CD1c-positive myeloid dendritic cell (primary cell): Measurements from ENCODE around the gene ASB11.
"Not testable (repeated sequence)": the region's sequence is repeated elsewhere in the genome, so short reads cannot be mapped to it uniquely, and the experiment has no call there.

Experiments used
- DNase-seq: peaks from one replicate; pipeline ENCODE4 v3.0.0-alpha.2; 2016; ENCODE audit errors: extremely low spot score

Gene ASB11

DNA sequence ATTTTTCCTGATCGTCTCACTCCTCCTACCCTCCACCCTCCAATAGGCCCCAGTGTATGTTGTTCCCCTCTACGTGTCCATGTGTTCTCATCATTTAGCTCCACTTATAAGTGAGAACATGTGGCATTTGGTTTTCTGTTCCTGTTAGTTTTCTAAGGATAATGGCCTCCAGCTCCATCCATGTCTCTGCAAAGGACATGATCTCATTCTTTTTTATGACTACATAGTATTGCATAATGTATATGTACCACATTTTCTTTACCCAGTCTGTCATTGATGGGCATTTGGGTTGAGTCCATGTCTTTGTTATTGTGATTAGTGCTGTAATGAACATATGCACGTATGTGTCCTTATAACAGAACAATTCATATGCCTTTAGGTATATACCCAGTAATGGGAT lies 9.5 kb downstream of the ASB11 start:
- DNase-seq, result not testable (repeated sequence)

DNA sequence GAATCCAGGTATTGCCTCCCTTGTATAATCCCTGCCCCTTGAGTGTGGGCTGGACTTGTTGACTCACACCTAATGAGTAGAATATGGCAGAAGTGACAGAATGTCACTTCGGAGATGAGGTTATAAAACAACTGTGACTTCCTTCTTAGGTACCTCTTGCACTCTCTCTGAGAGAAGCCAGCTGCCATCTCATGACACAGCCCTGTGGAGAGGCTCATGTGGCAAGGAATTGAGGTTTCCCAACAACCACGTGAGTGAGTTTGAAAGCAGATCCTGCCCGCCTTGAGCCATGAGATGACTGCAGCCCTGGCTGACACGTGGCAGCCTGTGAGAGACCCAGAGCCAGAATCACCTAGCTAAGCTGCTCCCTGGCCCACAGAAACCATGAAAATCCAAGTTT lies 13.5 kb downstream of the ASB11 start:
- DNase-seq, result peak; percentile 72

DNA sequence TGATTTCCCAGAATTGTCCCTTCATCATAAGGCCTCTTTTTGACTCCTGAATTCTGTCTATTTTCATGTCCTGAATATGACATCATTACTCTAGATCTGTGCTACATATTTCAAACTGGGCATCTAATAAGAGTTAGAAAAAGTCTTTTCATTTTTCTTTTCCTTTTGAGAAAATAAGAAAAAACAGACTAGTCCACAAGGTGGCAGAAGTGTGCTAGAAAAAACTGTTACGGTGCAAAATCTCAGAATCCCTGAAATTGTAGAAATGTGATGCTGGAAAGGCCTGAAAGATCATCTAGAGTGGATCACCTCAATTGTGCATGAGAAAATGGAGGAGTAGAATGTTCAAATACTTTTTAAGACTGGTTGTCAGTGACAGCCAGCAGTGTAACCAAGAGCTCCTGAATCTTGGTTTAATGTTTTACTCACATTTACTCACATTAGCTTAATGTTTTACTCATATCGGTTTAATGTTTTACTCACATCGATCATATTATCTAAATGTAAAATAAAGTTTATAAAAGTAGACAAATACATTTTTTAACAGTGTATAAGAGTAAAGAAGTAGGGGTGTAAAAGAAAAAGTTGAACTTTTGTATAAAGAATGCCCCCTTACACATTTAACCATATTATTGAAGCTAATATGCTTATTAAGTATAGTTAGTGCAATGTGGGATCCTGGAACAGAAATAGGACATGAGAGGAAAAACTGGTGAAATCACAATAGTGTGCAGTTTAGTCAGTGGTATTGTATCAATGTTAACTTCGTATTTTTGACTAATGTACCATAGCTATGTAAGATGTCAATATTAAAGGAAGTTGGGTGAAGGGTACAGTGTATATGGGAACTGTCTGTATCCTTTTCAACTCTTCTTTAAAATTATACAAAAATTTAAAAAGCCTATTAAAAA lies 15.2 kb downstream of the ASB11 start:
- DNase-seq, result peak; percentile 27

DNA sequence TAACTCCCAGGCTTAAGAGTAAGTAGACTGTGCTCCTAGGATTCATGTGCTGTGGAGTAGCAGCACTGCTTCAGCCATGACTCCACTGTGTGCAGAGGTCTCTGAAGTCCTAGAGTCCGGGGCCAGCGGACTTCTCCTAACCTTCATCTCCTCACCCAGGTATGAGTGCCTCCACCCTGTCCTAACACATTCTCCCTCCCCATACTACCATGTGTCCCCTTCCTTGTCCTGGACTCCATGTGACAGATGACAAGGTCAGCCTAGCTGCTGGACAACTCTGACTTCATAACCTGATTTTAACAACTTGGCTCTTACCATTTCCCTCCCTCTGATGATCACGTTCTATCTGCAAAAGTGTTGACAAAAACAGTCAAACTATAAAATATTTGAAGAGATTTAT lies 16.7 kb downstream of the ASB11 start:
- DNase-seq, result no peak

DNA sequence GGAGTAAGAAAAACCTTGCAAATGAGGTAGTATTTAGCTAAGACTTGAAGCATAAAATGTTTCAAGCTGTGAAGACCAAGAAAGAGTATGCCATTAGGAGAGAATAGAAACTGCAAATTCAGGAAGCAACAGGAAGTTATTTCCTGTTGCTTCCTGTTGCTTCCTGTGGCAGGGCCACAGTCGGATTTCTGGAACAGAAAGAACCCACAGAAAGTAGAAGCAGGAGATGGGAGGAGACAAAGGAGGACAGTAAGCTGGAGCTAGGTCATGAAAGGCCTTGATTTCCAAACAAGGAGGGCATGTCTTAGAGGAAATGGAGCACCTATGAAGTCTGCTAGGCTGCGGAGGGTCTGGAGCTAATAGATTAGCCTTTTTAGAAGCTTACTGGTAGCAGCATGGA lies 17.2 kb downstream of the ASB11 start:
- no peak for DNase-seq

DNA sequence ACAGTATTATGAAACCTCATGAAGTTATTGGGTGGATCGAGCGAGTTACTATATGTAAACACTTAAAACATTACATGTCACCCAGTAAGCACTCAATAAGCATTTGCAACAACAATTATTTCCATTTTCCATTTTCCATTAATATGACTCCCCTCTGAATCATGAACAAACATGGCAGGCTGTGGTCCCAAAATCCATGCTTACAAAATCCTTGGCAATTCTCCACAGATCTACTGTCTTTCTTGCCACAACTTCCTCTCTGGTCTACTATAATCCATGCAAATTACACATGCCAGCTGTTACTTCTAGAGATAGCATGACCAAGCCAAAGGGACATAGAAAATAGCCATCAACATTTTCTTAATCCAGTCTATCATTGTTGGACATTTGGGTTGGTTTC lies 22.0 kb downstream of the ASB11 start:
- DNase-seq, result no peak

DNA sequence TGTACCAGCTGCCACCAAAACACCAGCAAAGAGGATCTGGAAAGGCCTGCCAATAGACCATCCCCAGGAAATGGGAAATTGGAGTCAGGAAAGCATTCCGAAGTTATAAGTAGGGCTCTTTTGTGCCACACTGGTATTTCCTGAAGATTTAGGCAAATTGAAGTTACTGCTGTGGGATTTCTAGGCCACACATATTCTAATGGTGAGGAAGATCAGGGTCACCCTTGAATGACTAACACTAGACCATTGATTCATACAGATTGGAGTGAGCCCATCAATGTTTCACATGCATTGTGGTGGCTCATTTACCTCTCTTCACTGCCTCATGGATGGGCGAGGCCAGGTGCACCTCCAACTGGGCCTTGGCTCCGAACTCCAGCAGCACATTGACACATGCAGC lies 22.6 kb downstream of the ASB11 start:
- no peak for DNase-seq

DNA sequence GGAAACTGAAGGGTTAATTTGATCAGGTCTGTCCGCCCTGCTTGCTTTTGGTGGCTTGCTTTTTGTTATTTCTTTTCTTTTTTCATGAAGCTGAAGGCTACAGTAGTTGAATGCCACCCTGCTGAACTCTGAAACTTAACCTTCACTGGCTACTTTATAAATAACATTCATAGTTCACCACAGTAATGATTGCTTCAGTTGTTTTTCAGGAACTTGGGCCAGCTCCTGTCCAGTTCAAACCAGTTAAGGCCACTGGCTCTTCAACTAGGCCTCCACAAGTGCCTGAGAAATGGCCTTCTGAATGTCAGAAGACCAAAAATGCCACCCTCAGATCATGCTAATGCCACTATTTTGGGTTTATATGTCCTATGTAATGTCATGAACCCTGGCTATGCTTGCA lies 37.8 kb downstream of the ASB11 start:
- no peak for DNase-seq

DNA sequence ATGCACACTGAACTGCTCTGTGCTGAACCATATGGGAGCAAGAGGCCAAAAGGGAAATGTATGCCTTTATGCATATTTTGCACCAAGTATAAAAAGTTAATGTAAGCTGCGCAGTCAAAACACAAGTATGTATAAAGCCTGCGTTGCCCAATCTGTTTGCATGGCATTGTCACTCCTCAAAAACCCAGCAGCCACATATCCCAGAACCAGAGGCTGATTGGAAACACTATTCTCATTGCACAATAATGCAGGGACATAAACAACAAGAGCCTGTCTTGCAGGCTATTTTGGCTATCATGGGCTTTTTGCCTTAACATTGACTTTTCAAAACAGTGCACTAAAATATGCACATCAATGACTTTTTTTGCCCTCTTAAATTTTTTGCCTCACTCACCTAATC lies 40.5 kb downstream of the ASB11 start:
- DNase-seq, result no peak

DNA sequence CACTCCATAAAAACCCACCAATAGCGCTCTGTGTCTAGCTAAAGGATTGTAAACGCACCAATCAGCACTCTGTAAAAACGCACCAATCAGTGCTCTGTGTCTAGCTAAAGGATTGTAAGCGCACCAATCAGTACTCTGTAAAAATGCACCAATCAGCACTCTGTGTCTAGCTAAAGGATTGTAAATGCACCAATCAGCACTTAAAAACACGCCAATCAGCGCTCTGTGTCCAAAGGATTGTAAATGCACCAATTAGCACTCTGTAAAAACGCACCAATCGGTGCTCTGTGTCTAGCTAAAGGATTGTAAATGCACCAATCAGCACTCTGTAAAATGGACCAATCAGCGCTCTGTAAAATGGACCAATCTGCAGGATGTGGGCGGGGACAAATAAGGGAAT lies 42.2 kb downstream of the ASB11 start:
- not testable (repeated sequence) for DNase-seq

DNA sequence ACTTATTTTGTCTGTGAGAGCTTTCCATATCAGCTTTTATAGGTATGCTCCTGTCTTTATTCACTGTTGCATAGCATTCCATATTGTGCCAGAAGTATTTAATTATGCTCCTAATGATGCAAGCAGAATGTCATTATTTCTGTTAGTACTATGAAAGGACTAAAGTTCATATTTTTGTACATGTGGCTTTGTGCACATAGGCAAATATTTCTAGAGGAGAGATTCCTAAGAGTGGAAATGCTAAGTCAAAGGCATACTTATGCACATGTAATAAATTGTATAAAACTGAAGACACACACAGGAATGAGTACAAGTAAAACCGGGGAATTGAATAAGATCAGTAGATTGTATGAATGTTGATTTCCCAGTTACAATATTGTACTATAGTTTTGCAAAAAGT lies 43.7 kb downstream of the ASB11 start:
- DNase-seq, result no peak

DNA sequence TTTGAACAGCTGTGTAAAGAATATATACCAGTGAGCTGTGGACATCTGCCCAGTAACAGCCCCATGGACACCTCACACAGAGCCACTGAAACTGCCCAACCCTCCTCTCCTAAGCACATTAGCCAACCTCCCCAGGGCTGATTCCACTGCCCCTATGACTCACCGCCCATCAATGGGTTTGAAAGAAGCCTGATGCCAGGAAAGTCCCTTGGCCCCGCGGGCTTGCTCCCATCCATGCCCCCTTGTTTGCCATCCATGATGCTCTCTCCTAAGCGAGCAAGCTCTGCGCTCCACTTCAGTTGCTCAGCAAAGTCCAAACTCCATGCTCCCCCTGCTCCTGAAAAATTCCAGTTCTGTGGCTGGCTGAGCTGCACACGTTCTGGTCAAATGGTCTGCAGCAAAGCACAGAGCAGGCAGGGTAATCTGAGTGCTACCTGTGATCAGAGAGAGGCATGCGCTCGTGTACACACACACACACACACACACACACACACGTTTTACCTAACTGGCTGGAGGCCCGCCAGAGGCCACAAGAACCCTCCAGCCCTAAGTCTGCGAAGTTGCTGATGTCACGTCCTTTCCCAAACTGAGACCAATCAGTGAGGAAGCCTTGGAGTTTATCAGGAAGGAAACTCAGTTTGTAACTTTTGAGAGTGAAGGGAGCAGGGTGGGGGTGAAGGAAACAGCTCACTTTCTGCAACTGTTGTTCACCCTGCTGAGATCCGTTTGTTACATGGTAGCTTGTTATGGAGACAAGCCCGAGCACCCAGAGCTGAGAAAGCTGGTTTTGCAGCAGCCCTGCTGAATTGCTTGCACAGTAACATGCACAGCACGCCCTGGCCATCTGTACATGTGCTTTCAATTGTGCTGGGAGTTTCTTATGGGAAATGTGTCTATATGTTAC lies 45.6 kb downstream of the ASB11 start, which contains the start of gene ASB9:
Gene ASB9 (minus strand): TSS at position 466 of the 904 bp plus-strand sequence. CDS start 209 bp downstream, at position 257.
- DNase-seq, result no peak

DNA sequence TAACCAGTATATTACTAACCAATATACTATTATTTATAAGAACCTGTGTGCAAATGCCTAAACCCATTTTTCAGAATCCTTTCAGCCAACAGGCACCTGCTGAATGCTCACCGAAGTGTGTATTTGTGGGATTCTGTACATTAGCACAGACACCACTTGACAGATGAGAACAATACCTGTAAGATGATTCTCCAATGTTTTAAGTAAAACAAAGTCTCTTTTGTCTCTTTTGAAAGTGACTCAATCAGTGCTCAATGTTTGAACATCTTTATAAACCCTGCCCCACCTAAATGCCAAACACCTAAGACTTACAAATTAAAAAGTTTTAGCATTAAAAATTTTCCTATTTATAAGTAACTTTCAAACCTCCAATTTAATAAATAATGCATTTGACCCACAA lies 46.3 kb downstream of the ASB11 start:
- no peak for DNase-seq

DNA sequence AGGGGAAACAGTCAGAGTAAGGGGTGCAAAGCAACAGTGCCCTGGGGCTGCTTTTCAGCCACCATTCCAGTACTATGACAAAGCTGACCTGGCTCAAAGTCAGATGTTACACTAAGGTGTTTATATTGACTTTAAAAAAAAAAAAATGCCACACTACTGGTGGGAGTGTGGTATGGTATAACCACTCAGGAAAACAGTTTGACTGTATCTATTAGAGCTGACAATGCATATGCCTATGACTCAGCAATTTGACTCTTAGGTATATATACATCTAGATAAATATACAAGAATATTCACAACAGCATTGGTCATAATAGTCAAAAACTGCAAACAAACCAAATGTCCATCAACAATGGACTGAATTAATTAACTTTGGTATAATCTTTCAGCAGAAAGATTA lies 60.6 kb downstream of the ASB11 start:
- DNase-seq, result no peak

DNA sequence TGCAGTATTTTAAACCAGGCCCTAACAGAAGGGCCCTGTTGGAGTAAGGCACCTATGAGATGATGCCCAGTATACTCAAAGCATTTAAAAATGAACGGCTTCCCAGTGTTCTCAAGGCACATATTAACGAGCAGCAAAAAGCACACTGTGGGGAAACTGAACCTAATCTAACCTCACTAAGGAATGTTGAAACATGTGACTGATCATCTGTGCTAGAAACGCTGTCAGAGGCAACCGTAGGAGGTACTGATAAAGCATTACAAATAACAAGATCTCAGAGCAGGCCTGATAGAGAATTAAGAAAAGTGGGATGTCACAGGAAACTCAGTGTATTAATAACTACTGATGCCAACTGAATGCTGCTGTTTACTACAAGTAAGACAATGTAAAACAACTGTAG lies 69.5 kb downstream of the ASB11 start:
- no peak for DNase-seq

DNA sequence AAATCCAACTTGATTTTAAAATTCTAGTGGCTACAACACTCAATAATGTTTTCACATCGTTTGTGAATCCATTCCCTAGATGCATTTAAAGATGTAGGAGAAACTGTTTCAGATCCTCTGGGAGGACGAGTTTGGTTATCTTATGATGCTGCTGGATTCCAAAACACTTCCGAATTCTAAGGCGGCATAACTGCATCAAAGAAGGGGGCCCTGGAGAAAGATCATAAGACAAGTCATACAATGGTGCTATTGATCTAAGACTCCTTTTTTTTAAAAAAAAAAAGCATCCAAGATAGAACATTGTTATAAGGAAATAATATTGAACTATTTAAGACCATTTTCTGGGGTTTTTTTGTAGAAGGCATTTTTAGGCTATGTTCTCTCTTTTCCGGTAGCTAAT lies 71.0 kb downstream of the ASB11 start:
- no peak for DNase-seq

DNA sequence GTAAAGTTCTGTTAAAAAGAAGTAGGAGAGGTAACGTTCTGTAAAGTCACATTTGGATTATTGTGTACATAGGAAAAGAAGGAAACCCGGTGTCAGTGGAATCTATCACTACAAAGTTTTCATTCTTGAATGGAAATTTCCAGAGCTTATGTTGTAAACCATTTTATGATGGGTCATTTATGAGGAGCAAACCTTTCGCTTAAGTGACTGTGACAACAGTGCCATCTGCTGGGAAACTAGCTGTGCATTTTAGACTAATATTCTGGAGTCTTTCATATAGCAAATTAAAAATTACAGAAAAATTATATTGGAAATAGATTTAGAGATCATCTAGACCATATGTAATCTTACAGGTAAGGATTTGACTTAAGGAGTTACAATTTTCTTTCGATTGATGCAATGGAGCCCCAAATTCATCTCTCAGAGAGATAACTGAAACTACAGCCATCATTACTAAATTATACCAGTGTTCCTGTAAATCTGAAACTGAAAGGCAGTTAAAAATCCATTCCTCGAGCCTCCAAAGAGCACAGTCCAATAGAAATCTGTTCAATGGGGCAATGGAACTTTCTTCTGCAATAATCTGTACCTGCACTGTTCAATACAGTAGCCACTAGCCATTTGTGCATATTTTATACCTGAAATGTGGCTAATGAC lies 72.4 kb downstream of the ASB11 start:
- peak; percentile 62 for DNase-seq

DNA sequence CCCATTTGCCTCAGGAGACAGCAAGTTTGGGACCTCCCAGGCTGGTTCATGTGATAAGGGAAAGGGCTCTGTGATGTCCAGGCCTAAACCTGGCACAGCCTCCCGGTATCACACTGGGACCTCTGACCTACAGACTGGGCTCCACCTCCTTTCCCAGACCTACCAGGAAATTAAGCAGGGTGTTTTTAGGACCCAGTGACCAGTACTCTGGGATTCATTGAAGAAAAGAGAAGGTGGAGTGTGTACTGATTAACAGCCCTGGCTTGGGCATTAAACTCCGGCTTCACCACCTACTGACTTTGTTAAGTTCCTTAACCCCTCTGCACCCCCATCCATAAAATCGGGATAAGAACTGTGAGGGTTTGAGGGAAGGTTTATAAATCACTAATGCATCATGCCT lies 74.1 kb downstream of the ASB11 start:
- DNase-seq, result no peak

DNA sequence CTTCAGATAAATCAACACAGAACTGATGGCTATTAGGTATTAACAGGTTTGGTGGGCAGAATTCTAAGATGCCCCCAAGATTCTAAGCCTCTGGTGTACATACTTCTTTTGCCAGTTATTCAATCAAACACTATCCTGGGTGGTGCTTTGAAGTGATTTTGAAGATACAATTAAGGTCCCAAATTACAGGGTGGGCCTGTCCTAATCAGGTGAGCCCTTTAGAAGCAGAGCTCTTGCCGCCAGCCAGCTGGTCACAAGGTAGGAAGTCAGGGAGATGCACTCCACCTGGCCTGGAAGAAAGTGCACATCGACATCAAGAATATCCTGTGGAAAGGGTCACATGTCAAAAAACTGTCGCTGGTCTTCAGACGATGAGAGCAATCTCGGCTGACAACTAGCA lies 75.0 kb downstream of the ASB11 start:
- DNase-seq, result no peak

DNA sequence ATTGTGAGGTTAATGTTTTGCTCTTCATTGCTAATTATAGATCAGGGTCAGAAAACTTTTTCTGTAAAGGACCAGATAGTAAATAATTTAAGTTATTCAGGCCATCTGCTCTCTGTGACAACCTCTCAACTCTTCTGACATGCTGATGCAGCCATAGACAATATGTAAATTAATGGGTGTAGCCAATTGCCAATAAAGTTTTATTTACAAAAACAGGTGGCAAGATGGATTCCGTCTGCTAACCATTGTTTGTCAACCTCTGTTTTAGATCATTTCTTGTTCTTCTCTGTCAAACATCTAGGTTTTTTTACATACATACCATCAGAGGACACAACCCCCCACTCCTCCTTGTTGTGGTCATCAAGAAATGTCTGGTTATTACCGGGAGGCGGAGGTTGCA lies 79.3 kb downstream of the ASB11 start:
- no peak for DNase-seq

DNA sequence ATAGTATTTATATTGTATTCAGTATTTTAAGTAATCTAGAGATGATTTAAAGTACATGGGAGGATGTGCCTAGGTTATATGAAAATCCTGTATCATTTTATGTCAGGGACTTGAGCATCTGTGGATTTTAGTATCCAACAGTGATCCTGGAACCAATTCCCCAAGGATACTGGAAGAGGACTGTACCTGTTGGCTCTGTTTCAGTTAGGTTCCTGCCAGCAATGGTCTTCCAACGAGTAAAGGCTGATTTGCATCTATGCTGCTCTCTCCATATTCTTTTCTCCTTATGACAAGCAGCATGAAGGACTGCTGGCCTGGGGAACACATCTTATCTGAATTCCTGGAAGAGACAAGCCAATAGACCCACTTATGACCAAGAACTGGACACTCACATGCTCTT lies 80.4 kb downstream of the ASB11 start:
- no peak for DNase-seq

DNA sequence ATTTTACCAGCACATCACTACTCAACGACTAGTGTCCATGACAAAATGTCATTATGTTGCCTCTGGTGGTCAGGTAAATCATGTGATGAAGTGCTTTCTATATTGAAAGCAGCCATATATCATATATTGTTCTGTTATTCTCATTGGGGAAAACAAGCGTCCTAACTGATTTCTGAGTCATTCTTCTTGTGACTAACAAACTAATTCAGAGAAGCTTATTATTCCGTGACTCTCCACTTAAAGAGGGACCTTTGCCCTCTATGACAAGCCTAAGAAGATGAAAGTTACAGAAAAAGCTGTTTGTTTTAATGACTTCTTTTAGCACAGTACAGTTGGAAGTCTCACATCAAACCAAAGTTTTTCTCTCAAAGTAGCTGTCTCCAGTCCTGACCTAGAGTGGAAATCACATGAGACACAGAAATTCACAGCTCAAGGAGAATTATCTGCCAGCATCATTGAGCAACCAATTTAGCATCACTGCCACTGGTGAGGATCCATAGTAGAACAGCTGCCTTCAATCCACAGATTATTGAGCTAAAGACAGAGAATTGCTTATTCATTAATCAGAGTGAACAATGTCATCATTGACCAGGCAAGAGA lies 81.9 kb downstream of the ASB11 start:
- DNase-seq, result no peak
